HepG2 (cell line): Measurements from ENCODE around the gene KRTAP3-1. TPM values are rescaled to one million over a fixed set of nuclear protein-coding genes. Genes with fewer than 3 reads are reported as not detected.

Source experiments
- ATAC-seq: fragments of 200-7000 bp; cut with Tn5 transposase; 3 replicates; pipeline ENCODE4 v1.9.1; 2020; ENCODE audit warnings: mild to moderate bottlenecking, moderate library complexity
- BruUV-seq: library from RNA; stranded (reverse); fragments of 400-500 nt; replicated peaks from 2 replicates; lab custom pipeline; 2021; lab: Mats Ljungman, UMichigan
- CTCF ChIA-PET: fragments of 300-600 bp; formaldehyde crosslinking; extraction: SDS; loops from one replicate; lab custom pipeline; 2021; ENCODE audit warnings: low total read pairs, inconsistent platforms, low intra/inter-chr PET ratio; lab: Yijun Ruan, JAX
- POLR2A ChIA-PET: fragments of 350-600 bp; sonication (Branson Sonifier 250); formaldehyde crosslinking; loops from one replicate; lab custom pipeline; 2020; ENCODE audit warnings: antibody characterized with exemption, inconsistent platforms; lab: Yijun Ruan, JAX
- DNase-seq: peaks from one replicate; pipeline ENCODE4 v3.0.0-alpha.2; 2015; ENCODE audit warnings: low spot score
- FAIRE-seq: peaks from 3 replicates; lab custom pipeline; 2011; peaks lifted over from hg19 to GRCh38; lab: Jason Lieb, UNC
- H2AFZ ChIP-seq: one replicate; pipeline ENCODE4 v1.6.1; 2011; ENCODE audit warnings: low read length, inconsistent platforms
- H3K27ac ChIP-seq: fragments of 300-600 bp; 3 replicates; pipeline ENCODE4 v1.8.0; 2011; ENCODE audit warnings: mixed run types, mild to moderate bottlenecking, mixed read lengths, low read length, inconsistent platforms; ENCODE audit not compliant: insufficient read depth; ENCODE audit errors: extremely low read length
- H3K27me3 ChIP-seq, 2 experiments: fragments of 200-600 bp in 1 of 2; 2 replicates in 1 of 2; 3 replicates in 1 of 2; pipeline versions ENCODE4 v1.6.0 to v1.8.0; 2011; ENCODE audit warnings: low read length in 2 of 2, mild to moderate bottlenecking in 2 of 2, moderate library complexity in 2 of 2, inconsistent platforms in 1 of 2; ENCODE audit not compliant: insufficient read depth in 2 of 2, control insufficient read depth in 1 of 2
- H3K36me3 ChIP-seq, 2 experiments: fragments of 200-600 bp in 1 of 2; replicated peaks in 1 of 2; 2 replicates in 1 of 2; 3 replicates in 1 of 2; pipeline versions ENCODE4 v1.5.1 to v1.8.0; 2011; ENCODE audit warnings: low read length in 2 of 2, inconsistent platforms in 1 of 2; ENCODE audit not compliant: insufficient read depth in 2 of 2, control insufficient read depth in 1 of 2
- H3K4me1 ChIP-seq: 2 replicates; pipeline ENCODE4 v1.5.1; 2012; ENCODE audit warnings: low read length, inconsistent platforms; ENCODE audit not compliant: insufficient read depth
- H3K4me2 ChIP-seq: 2 replicates; pipeline ENCODE4 v1.6.0; 2011; ENCODE audit warnings: low read depth, low read length, inconsistent platforms
- H3K4me3 ChIP-seq, 3 experiments: fragments of 200-600 bp in 1 of 3; sonication (generic), shearing (Covaris generic) in 1 of 3; replicated peaks in 1 of 3; 2 replicates each; pipeline ENCODE4 v1.5.1; 2011 to 2016; ENCODE audit warnings: low read length in 3 of 3, inconsistent platforms in 2 of 3, low read depth in 2 of 3, mild to moderate bottlenecking in 2 of 3, control low read depth in 1 of 3, mixed read lengths in 1 of 3; ENCODE audit not compliant: insufficient read depth in 1 of 3
- H3K79me2 ChIP-seq: one replicate; pipeline ENCODE4 v1.6.1; 2011; ENCODE audit warnings: low read length, inconsistent platforms; ENCODE audit not compliant: insufficient read depth
- H3K9ac ChIP-seq: 2 replicates; pipeline ENCODE4 v1.6.0; 2011; ENCODE audit warnings: mild to moderate bottlenecking, low read depth, low read length, inconsistent platforms; ENCODE audit not compliant: insufficient read depth
- H3K9me3 ChIP-seq: 2 replicates; pipeline ENCODE4 v1.5.1; 2012; ENCODE audit warnings: mild to moderate bottlenecking, low read length
- H4K20me1 ChIP-seq: 2 replicates; pipeline ENCODE4 v1.6.0; 2011; ENCODE audit warnings: inconsistent platforms, mild to moderate bottlenecking, low read length, moderate library complexity; ENCODE audit not compliant: insufficient read depth
- BATF2 ChIP-seq: sonication (generic); formaldehyde crosslinking; IDR thresholded peaks from 2 replicates; pipeline ENCODE4 v1.8.0; 2022; ENCODE audit warnings: mild to moderate bottlenecking, missing genetic modification reagents, moderate library complexity
- BORCS8-MEF2B ChIP-seq: sonication (generic); formaldehyde crosslinking; IDR thresholded peaks from 2 replicates; pipeline ENCODE4 v1.8.0; 2022; ENCODE audit warnings: mild to moderate bottlenecking, missing genetic modification reagents
- FOXK2 ChIP-seq: fragments of 450-650 bp; IDR thresholded peaks from 2 replicates; pipeline ENCODE4 v1.6.1; 2016
- GTF3A ChIP-seq: sonication (generic); formaldehyde crosslinking; conservative IDR thresholded peaks from 2 replicates; pipeline ENCODE4 v1.4.0; 2020; ENCODE audit warnings: mild to moderate bottlenecking, missing genetic modification reagents
- HOXA9 ChIP-seq: sonication (generic); formaldehyde crosslinking; IDR thresholded peaks from 2 replicates; pipeline ENCODE4 v1.8.1; 2022; ENCODE audit warnings: missing genetic modification reagents, mild to moderate bottlenecking, moderate library complexity, borderline replicate concordance
- KLF16 ChIP-seq, 2 experiments: sonication (generic) in 1 of 2; formaldehyde crosslinking in 1 of 2; IDR thresholded peaks; 2 replicates each; pipeline versions ENCODE4 v1.6.1 to v1.8.0; 2016 to 2023; ENCODE audit warnings: missing genetic modification reagents in 2 of 2, missing compliant biosample characterization in 1 of 2
- NR2F6 ChIP-seq, 2 experiments: IDR thresholded peaks; 2 replicates each; pipeline ENCODE4 v1.6.1; 2016; ENCODE audit warnings: antibody characterized with exemption in 1 of 2, mild to moderate bottlenecking in 1 of 2
- RNF219 ChIP-seq: sonication (generic); formaldehyde crosslinking; IDR thresholded peaks from 2 replicates; pipeline ENCODE4 v1.5.0; 2020; ENCODE audit warnings: mild to moderate bottlenecking, missing genetic modification reagents
- SAP130 ChIP-seq: IDR thresholded peaks from 2 replicates; pipeline ENCODE4 v1.6.1; 2016; ENCODE audit warnings: low read depth
- SMARCC2 ChIP-seq: fragments of 450-650 bp; IDR thresholded peaks from 2 replicates; pipeline ENCODE4 v1.6.1; 2017; ENCODE audit warnings: antibody characterized with exemption, mild to moderate bottlenecking
- ZBTB1 ChIP-seq: sonication (generic); formaldehyde crosslinking; IDR thresholded peaks from 2 replicates; pipeline ENCODE4 v1.4.0; 2020; ENCODE audit warnings: missing genetic modification reagents, borderline replicate concordance
- ZBTB49 ChIP-seq: sonication (generic); formaldehyde crosslinking; IDR thresholded peaks from 2 replicates; pipeline ENCODE4 v1.4.0; 2020; ENCODE audit warnings: missing genetic modification reagents, borderline replicate concordance
- ZNF274 ChIP-seq: sonication (generic); formaldehyde crosslinking; IDR thresholded peaks from 2 replicates; pipeline ENCODE4 v1.5.1; 2020; ENCODE audit warnings: mild to moderate bottlenecking, missing genetic modification reagents
- WGBS: methylation state at CpG from one replicate; pipeline ENCODE4 v1.1.6; 2017; ENCODE audit warnings: low lambda C conversion rate; 5-methylcytosine and 5-hydroxymethylcytosine counted together
- in situ Hi-C: cut with HindIII; loops from 2 replicates; pipeline ENCODE4 v1.10.0; 2017; ENCODE audit warnings: low pct_unique_long_range_greater_than_20kb; ENCODE audit not compliant: extremely low pct_ligation_motif_present
- intact Hi-C: fragments of 100-400 bp; cut with micrococcal nuclease; formaldehyde crosslinking; loops from one replicate; pipeline ENCODE4 v1.10.0; 2022; ENCODE audit not compliant: unreplicated experiment
- polyA plus RNA-seq, 8 experiments: library from polyadenylated mRNA; depleted of rRNA in 3 of 8; stranded (reverse) in 7 of 8; unstranded in 1 of 8; fragments of >200 nt; fragmentation: Illumina TruSeq in 4 of 8; extraction: Trizol in 4 of 8; gene quantifications; 2 replicates each; pipeline versions ENCODE4 v1.2.1 to v1.2.3, GENCODE V29; 2011 to 2016; ENCODE audit warnings: low read depth in 4 of 8, missing spikeins in 1 of 8, mixed read lengths in 1 of 8; ENCODE audit not compliant: insufficient read depth in 1 of 8
- total RNA-seq, 5 experiments: library from RNA; depleted of rRNA; stranded (reverse); fragments of >200 nt; fragmentation: Illumina TruSeq; extraction: Trizol; gene quantifications; 2 replicates each; pipeline ENCODE4 v1.2.3, GENCODE V29; 2016; ENCODE audit warnings: low read depth in 1 of 5
- TF ChIP-seq, protein P1 (sequence below): IDR thresholded peaks from 2 replicates; pipeline ENCODE4 v1.4.0; 2020; ENCODE audit warnings: mild to moderate bottlenecking, missing genetic modification reagents

Gene KRTAP3-1
- total and polyA plus RNA-seq, 2 of the 13 experiments (the other 11 are each of a cell fraction or from before 2014, with no cell fraction given): 0.29 to 3.7 TPM

DNA sequence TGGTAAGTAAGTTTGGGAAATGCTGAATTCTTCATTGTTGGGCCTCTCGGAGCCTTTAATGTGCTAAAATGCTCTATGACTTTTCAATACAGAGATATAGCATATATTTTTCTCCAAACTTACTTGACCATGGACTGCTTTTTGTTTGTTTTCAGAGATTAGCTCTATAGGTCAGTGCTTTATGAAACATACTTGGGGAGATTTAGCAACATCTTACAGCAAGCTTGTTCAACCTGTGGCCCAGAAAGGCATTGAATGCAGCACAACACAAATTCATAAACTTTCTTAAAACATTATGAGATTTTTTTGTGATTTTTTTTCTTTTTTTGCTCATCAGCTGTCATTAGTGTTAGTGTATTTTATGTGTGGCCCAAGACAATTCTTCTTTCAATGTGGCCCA is 1.0 kb upstream of the KRTAP3-1 start (continued):
- TF ChIP-seq ZBTB1 (CRISPR knock-in tag): no peak
- 0 out of 2 replicates have a peak, but pooled peaks have one; percentile 12 for TF ChIP-seq SAP130 (CRISPR knock-in tag)
- TF ChIP-seq ZBTB49: no peak
- TF ChIP-seq, protein P1, sequence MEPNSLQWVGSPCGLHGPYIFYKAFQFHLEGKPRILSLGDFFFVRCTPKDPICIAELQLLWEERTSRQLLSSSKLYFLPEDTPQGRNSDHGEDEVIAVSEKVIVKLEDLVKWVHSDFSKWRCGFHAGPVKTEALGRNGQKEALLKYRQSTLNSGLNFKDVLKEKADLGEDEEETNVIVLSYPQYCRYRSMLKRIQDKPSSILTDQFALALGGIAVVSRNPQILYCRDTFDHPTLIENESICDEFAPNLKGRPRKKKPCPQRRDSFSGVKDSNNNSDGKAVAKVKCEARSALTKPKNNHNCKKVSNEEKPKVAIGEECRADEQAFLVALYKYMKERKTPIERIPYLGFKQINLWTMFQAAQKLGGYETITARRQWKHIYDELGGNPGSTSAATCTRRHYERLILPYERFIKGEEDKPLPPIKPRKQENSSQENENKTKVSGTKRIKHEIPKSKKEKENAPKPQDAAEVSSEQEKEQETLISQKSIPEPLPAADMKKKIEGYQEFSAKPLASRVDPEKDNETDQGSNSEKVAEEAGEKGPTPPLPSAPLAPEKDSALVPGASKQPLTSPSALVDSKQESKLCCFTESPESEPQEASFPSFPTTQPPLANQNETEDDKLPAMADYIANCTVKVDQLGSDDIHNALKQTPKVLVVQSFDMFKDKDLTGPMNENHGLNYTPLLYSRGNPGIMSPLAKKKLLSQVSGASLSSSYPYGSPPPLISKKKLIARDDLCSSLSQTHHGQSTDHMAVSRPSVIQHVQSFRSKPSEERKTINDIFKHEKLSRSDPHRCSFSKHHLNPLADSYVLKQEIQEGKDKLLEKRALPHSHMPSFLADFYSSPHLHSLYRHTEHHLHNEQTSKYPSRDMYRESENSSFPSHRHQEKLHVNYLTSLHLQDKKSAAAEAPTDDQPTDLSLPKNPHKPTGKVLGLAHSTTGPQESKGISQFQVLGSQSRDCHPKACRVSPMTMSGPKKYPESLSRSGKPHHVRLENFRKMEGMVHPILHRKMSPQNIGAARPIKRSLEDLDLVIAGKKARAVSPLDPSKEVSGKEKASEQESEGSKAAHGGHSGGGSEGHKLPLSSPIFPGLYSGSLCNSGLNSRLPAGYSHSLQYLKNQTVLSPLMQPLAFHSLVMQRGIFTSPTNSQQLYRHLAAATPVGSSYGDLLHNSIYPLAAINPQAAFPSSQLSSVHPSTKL: no peak

GRCh38 chr17:41009301-41009760 is 403 bp upstream of the KRTAP3-1 start:
- Histone ChIP-seq H2AFZ (no peak overlapping the region), H3K4me1 (peaks cover 66% of the 10 kb centered on the region), H3K27me3 (no peaks in the 10 kb centered on the region), H3K9me3 (no peaks in the 10 kb centered on the region), H3K36me3 (no peaks in the 10 kb centered on the region), H3K4me3 (no peak overlapping the region; a peak in 1 of 6 replicates), H3K27ac (peak overlapping the region; percentile 70), H3K4me2 (peak overlapping the region; percentile 36), H3K9ac (peak overlapping the region; percentile 55), H3K79me2 (no peaks in the 10 kb centered on the region), H4K20me1 (no peaks in the 10 kb centered on the region)
- DNase-seq: peak; percentile 99
- intact Hi-C loops: loop anchor here (1.0 to 5.0 kb wide), 3 partner anchors 49 to 102 kb away; no protein-coding TSS in a partner anchor
- peak; percentile 79 for FAIRE-seq
- in situ Hi-C loops: loop anchor here (5.0 kb wide), 1 partner anchor 48 kb away; the partner anchor contains the start of gene KRTAP2-2
- WGBS: 0% methylated on average over 4 of the region's 4 CpGs
- peak; percentile 96 for ATAC-seq
- CTCF ChIA-PET: no interaction called here
- POLR2A ChIA-PET: interaction anchor here (0.9 to 2.1 kb wide), 5 partner anchors 11 to 107 kb away, joined by 3 to 15 read pairs (median 7); no protein-coding TSS in a partner anchor
- no TSS peak for BruUV-seq
- no peak for TF ChIP-seq FOXK2
- no peak for TF ChIP-seq BATF2 (CRISPR knock-in tag)
- no peak for TF ChIP-seq RNF219 (CRISPR knock-in tag)
- TF ChIP-seq SMARCC2: peak; percentile 78; the same call in 1 of the 2 replicates
- no peak for TF ChIP-seq ZNF274
- TF ChIP-seq BORCS8-MEF2B (CRISPR knock-in tag): no peak
- TF ChIP-seq NR2F6 (IDR thresholded peaks at IDR 0.05): peak; percentile 77
- TF ChIP-seq NR2F6 (CRISPR knock-in tag; IDR thresholded peaks at IDR 0.05): peak; percentile 58
- TF ChIP-seq HOXA9 (CRISPR knock-in tag): no peak
- TF ChIP-seq GTF3A (CRISPR knock-in tag): no peak
- TF ChIP-seq KLF16 (CRISPR knock-in tag; IDR thresholded peaks at IDR 0.05): peak in 1 of 2 experiments; percentile 66; a peak in 2 of 4 replicates
